ENCODE data around the gene ZBTB21. TPM values are rescaled to one million over a fixed set of nuclear protein-coding genes. Genes with fewer than 3 reads are reported as not detected.

Gene ZBTB21
- total and polyA plus RNA-seq, 2 experiments from 2014 or later: 10.0 to 11.0 TPM

DNA sequence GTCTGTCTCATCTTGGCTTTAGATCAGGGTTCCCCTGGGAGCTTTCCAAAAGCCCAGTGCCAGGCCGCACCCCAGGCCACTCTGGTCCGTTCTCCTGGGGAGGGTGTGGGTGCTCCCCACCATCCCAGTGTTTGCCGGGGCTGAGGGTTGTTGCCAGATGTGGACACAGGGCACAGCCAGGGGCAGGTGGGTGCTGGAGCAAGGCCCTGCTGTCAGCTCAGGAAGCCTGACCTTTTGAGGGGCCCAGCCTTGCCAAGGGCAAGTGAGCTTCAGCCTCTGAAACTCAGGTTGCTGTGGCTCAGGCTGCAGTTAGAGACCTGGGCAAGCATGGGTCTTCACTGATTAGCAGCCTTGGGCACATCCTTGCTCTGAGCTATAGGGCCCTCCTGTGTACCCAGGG, 22.8 kb upstream of the ZBTB21 start:
- no peak for TF ChIP-seq REST (IDR thresholded peaks at IDR 0.05; ENCODE audit: unreplicated experiment)
- TF ChIP-seq, protein P1, sequence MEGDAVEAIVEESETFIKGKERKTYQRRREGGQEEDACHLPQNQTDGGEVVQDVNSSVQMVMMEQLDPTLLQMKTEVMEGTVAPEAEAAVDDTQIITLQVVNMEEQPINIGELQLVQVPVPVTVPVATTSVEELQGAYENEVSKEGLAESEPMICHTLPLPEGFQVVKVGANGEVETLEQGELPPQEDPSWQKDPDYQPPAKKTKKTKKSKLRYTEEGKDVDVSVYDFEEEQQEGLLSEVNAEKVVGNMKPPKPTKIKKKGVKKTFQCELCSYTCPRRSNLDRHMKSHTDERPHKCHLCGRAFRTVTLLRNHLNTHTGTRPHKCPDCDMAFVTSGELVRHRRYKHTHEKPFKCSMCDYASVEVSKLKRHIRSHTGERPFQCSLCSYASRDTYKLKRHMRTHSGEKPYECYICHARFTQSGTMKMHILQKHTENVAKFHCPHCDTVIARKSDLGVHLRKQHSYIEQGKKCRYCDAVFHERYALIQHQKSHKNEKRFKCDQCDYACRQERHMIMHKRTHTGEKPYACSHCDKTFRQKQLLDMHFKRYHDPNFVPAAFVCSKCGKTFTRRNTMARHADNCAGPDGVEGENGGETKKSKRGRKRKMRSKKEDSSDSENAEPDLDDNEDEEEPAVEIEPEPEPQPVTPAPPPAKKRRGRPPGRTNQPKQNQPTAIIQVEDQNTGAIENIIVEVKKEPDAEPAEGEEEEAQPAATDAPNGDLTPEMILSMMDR (conservative IDR thresholded peaks at IDR 0.05; ENCODE audit: low read depth in 2 of 2): no peak
- no peak for TF ChIP-seq STAT1 (IDR thresholded peaks at IDR 0.05; ENCODE audit: unreplicated experiment)
- H3K79me2 ChIP-seq (replicated peaks; ENCODE audit: insufficient read depth): no peaks in the 10 kb centered on the region
- no peaks in the 10 kb centered on the region for H4K20me1 ChIP-seq (replicated peaks; ENCODE audit: insufficient read depth)
- Mint-ChIP-seq H3K27me3 (ENCODE audit: insufficient read depth, low read depth, poor library complexity) (peaks cover 7% of the 10 kb centered on the region), H3K27ac (no peak overlapping the region), H3K36me3 (ENCODE audit: low read depth) (no peaks in the 10 kb centered on the region), H3K4me3 (no peak overlapping the region), H3K9me3 (no peaks in the 10 kb centered on the region; the same call in 1 of the 3 replicates), H3K4me1 (no peaks in the 10 kb centered on the region; the same call in 2 of the 3 replicates)
- H3K27ac ChIP-seq (ENCODE audit: low read depth): no peak overlapping the region
- no peak overlapping the region for H2AFZ ChIP-seq
- no peak overlapping the region for H3K4me2 ChIP-seq
- no peaks in the 10 kb centered on the region for H3K4me1 ChIP-seq (ENCODE audit: insufficient read depth)
- no peaks in the 10 kb centered on the region for H3K36me3 ChIP-seq (ENCODE audit: insufficient read depth)
- ATAC-seq (peak; percentile 31; the same call in 1 of the 3 replicates), DNase-seq (ENCODE audit: low spot score) (no peak)
- H3K9me2 ChIP-seq (ENCODE audit: insufficient read depth): no peaks in the 10 kb centered on the region
- H3F3A ChIP-seq (replicated peaks; ENCODE audit: low read depth): no peaks in the 10 kb centered on the region
- H3K4me3 ChIP-seq: no peak overlapping the region
- H3K27me3 ChIP-seq (ENCODE audit: insufficient read depth): no peaks in the 10 kb centered on the region

GRCh38 chr21:42032266-42032665, 22.1 kb upstream of the ZBTB21 start:
- H3K36me3 Mint-ChIP-seq (ENCODE audit: low read depth): no peaks in the 10 kb centered on the region
- no peaks in the 10 kb centered on the region; the same call in 2 of the 3 replicates for H3K9me3 Mint-ChIP-seq
- Histone ChIP-seq H3K4me1 (ENCODE audit: insufficient read depth) (no peaks in the 10 kb centered on the region), H2AFZ (peak overlapping the region; percentile 63; the same call in 1 of the 2 replicates), H3K27me3 (ENCODE audit: insufficient read depth) (no peaks in the 10 kb centered on the region), H3K79me2 (replicated peaks; ENCODE audit: insufficient read depth) (no peaks in the 10 kb centered on the region), H3F3A (replicated peaks; ENCODE audit: low read depth) (no peaks in the 10 kb centered on the region), H3K36me3 (ENCODE audit: insufficient read depth) (no peaks in the 10 kb centered on the region), H4K20me1 (replicated peaks; ENCODE audit: insufficient read depth) (no peaks in the 10 kb centered on the region), H3K9me2 (ENCODE audit: insufficient read depth) (no peaks in the 10 kb centered on the region), H3K27ac (ENCODE audit: low read depth) (no peak overlapping the region), H3K4me2 (no peak overlapping the region), H3K4me3 (no peak overlapping the region)
- ATAC-seq: no peak
- TF ChIP-seq NANOG (IDR thresholded peaks at IDR 0.05; ENCODE audit: borderline replicate concordance): no peak
- no peak for TF ChIP-seq JUNB (IDR thresholded peaks at IDR 0.05; ENCODE audit: unreplicated experiment)
- TF ChIP-seq ZNF331 (CRISPR knock-in tag; IDR thresholded peaks at IDR 0.05; ENCODE audit: low read depth): no peak
- TF ChIP-seq, protein P1 (conservative IDR thresholded peaks at IDR 0.05; ENCODE audit: low read depth in 2 of 2): no peak
- no peak for TF ChIP-seq ZNF114 (CRISPR knock-in tag; IDR thresholded peaks at IDR 0.05)
- H3K27ac Mint-ChIP-seq: no peak overlapping the region
- peaks cover 11% of the 10 kb centered on the region for H3K27me3 Mint-ChIP-seq (ENCODE audit: insufficient read depth, low read depth, poor library complexity)
- H3K4me1 Mint-ChIP-seq: no peaks in the 10 kb centered on the region; the same call in 2 of the 3 replicates
- H3K4me3 Mint-ChIP-seq: no peak overlapping the region
- DNase-seq (ENCODE audit: low spot score): no peak
